ENCODE results near the gene BTBD16. TPM values are rescaled to one million over a fixed set of nuclear protein-coding genes. Genes with fewer than 3 reads are reported as not detected.

The BTBD16 gene
- total RNA-seq, 1 experiment from 2014 or later: not detected

GRCh38 chr10:122326385-122326784, 55.3 kb downstream of the BTBD16 start:
- Histone ChIP-seq H2BK120ac (ENCODE audit: low read depth, low read length, poor library complexity, severe bottlenecking) (no peak overlapping the region), H4K20me1 (ENCODE audit: control insufficient read depth, insufficient read depth, insufficient read length) (no peaks in the 10 kb centered on the region), H3K4ac (ENCODE audit: low read depth, low read length) (no peak overlapping the region), H3K23me2 (ENCODE audit: insufficient read length, low read depth, low read length, poor library complexity, severe bottlenecking) (no peaks in the 10 kb centered on the region), H4K5ac (ENCODE audit: insufficient read length, low read depth, low read length) (no peak overlapping the region), H3K9me3 (ENCODE audit: control insufficient read depth, low read depth, low read length) (no peaks in the 10 kb centered on the region), H2BK20ac (ENCODE audit: low read depth, low read length, poor library complexity, severe bottlenecking) (no peak overlapping the region), H4K91ac (ENCODE audit: insufficient read length, low read depth, low read length) (no peak overlapping the region), H2BK15ac (ENCODE audit: low read depth, low read length) (no peak overlapping the region), H3K56ac (ENCODE audit: insufficient read length, low read depth, low read length) (no peak overlapping the region), H3K4me1 (ENCODE audit: insufficient read depth, low read length) (no peaks in the 10 kb centered on the region), H3K79me1 (ENCODE audit: insufficient read depth, low read depth, low read length, poor library complexity, severe bottlenecking) (no peaks in the 10 kb centered on the region), H3T11ph (ENCODE audit: low read length) (no peak overlapping the region), H2BK12ac (ENCODE audit: insufficient read length, low read depth, low read length) (no peak overlapping the region), H3K27ac (ENCODE audit: insufficient read length, low read depth, low read length) (no peak overlapping the region), H3K23ac (ENCODE audit: insufficient read length, low read depth, low read length) (no peak overlapping the region), H3K18ac (ENCODE audit: insufficient read length, low read depth, low read length) (no peak overlapping the region), H2BK5ac (ENCODE audit: insufficient read length, low read length) (no peak overlapping the region), H2AK5ac (ENCODE audit: insufficient read length, low read length) (no peak overlapping the region), H3K4me2 (ENCODE audit: insufficient read depth, insufficient read length, low read length) (no peak overlapping the region), H3K27me3 (ENCODE audit: insufficient read depth, low read length) (no peaks in the 10 kb centered on the region; the same call in 1 of the 2 replicates), H3K9ac (ENCODE audit: extremely low read depth, insufficient read length, low read length) (no peak overlapping the region), H4K8ac (replicated peaks; ENCODE audit: insufficient read length, low read depth, low read length) (no peak overlapping the region), H2AFZ (ENCODE audit: low read length) (no peak overlapping the region), H3K79me2 (ENCODE audit: insufficient read depth, low read length) (no peaks in the 10 kb centered on the region), H3K14ac (ENCODE audit: insufficient read depth, low read length) (no peak overlapping the region)
- no peak overlapping the region for H3K27ac Mint-ChIP-seq
- peaks cover 5% of the 10 kb centered on the region for H3K27me3 Mint-ChIP-seq (ENCODE audit: low read depth)
- no peaks in the 10 kb centered on the region for H3K9me3 Mint-ChIP-seq
- peaks cover 16 to 19% of the 10 kb centered on the region in 2 experiments for H3K4me1 Mint-ChIP-seq
- no CpG with 5 or more reads among the region's 5 CpGs for WGBS (ENCODE audit: extremely low coverage, insufficient read length, low lambda C conversion rate)
- DNase-seq: no peak
- TF ChIP-seq CTCF (conservative IDR thresholded peaks at IDR 0.05): no peak
- H3K4me3 Mint-ChIP-seq: no peak overlapping the region
- H3K36me3 Mint-ChIP-seq (ENCODE audit: insufficient read depth in 1 of 3, low read depth in 3 of 3): no peaks in the 10 kb centered on the region; a peak in 1 of 7 replicates
